Endometrium (tissue), 2 donors: ENCODE data around the gene RTN4RL2.

ENCODE experiments used
- FAIRE-seq: peaks from 2 replicates; lab custom pipeline; 2012; peaks lifted over from hg19 to GRCh38; lab: Jason Lieb, UNC
- donor health status: control.
- donor health status: control.

Gene RTN4RL2

DNA sequence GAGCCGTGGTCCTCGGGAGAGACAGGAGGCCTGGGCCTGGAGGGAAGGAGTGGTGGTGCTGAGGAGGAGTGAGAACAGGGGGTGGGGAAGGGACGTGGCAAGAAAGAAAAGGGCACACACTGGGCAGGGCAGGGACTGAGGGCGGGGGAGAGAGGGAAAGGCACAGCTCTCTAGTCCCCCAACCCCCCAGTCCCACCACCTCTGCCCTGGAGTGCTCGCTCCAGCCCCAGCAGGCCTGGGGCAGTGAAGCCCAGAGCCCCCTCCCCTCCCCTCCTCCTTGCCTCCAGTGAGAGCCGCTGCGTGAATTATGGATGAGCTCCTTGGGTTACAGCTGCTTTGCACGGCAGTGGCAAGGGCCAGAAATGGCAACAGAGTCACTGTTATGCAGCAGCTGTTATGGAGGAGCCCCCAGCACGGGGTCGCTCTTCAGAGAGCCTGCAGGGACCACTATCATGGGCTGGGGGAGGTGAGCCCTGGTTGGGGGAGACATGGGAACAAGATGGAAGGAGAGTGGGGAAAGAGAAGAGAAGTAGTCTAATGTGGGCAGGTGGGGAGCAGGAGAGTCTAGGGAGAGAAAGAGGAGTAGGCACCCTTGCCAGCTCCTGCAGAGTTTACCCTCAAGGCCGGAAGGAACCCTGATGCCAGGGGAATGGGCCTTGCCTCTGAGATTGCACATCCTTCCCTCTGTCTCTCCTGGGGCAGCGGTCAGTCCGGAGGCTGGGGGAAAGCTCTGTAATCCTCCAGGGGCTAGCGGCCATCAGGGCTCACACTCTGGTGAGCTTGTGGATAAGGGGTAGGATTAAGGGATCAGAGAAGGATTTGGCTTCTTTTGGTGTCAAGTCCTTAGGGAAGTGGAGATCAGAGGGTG, 3.6 kb downstream of the RTN4RL2 start:
- FAIRE-seq, result no peak

DNA sequence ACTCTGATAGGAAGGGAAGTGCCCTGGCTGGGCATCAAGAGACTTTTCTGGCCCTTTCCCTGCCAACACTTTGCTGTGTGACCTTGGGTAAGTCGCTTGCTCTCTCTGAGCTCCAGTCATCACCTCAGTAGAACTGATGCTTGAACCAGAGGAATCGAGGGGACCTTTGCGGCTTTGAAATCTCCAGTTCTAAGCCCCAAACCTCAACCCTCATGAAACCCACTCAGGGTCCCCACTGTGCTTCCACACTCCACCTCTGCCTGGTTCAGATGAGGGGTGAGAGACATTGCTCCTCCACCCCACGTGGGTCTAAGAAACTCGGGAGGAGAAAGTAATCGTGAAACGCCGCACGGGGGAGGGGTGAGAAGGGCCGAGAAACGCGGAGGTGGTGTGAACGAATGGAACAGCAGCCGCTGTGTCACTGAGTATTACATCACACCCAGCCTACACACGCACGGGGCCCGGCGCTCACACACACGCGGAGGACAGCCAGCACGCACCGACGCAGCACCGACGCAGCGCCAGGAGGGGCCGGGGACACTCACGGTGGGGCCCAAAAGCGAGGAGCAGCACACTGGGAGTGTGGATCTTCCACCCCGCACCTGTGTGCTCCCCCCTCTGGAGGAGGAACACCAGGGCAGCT, 4.3 kb downstream of the RTN4RL2 start:
- no peak for FAIRE-seq

DNA sequence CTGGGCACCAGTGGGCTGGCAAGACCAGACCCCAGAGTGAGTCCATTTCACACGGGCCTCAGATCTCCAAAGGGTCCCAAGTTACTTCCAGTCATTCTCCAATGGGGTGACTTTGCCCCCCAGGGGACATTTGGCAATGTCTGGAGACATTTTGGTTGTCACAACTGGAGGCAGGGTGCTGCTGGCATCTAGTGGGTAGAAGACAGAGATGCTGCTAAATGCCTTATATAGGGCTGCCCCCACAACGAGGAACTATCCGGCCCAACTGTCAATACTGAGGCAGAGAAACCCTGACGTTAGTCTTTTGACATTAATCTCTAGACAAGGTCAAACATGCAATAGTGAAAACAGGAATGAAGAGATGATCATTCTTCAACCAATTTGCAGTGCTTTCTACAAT, 6.4 kb downstream of the RTN4RL2 start:
- no peak for FAIRE-seq

DNA sequence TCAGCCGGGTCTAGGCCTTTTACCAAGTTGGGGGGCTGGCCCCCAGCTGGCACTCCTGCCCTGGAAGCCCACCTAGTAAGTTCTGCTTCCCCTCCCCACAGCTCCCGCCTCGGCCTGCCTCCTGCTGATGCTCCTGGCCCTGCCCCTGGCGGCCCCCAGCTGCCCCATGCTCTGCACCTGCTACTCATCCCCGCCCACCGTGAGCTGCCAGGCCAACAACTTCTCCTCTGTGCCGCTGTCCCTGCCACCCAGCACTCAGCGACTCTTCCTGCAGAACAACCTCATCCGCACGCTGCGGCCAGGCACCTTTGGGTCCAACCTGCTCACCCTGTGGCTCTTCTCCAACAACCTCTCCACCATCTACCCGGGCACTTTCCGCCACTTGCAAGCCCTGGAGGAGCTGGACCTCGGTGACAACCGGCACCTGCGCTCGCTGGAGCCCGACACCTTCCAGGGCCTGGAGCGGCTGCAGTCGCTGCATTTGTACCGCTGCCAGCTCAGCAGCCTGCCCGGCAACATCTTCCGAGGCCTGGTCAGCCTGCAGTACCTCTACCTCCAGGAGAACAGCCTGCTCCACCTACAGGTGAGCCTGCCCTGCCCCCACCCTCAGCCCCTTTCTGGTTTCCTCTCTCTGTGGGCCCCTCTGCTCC, 7.3 kb downstream of the RTN4RL2 start:
- no peak for FAIRE-seq

DNA sequence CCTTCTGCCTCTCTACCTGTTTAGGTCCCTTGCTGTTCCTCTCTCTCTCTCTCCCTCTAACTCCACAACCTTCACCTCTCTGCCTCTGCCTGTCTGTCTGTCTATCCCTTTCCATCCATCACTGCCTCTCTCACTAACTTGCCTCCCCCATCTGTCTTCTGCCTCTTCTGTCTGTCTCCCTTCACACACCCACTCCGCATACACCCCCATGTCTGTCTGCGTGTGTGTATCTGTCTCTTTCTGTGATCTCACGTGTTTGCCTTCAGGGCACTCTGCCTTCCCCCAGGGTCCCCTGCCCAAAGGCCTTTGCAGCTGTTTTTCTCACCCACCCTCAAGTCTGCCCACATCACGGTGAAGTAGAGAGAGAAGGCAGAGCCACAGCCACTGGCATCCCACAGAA, 7.9 kb downstream of the RTN4RL2 start:
- FAIRE-seq, result no peak

DNA sequence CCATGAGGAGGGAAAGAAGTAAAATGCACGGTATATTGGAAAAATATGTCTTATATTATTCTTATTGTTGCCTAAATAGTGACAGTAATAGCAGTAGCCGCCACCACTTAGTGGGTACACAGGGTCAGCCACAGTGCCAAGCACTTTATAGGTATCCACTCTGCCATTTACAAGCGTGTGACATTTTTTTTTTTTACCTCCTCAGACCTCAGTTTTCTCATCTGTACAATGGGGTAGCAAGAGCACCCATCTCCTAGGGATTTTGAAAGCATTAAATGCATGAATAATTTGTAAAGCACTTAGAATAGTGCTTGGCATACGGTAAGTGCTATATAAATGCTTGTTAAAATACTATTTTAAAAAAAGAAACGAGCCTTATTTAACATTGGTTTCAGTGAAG, 8.9 kb downstream of the RTN4RL2 start:
- no peak for FAIRE-seq

DNA sequence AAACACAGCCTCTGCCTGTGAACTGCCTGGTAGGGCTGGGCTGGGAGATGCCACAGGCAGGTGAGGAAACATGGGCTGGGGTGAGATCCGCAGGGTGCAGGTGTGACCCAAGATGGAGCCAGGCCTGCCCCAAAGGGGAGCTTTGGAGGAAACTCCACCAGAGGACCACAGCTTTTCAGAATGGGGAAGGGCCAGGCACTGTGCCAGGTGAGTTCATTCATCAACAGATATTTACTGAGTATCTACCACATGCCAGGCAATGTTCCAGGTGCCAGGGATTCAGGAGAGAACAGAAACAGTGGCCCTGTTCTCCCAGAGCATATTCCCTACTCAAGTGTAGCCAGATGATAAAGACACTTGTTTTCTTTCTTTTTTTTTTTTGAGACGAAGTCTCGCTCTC, 11.2 kb downstream of the RTN4RL2 start:
- FAIRE-seq, result no peak

DNA sequence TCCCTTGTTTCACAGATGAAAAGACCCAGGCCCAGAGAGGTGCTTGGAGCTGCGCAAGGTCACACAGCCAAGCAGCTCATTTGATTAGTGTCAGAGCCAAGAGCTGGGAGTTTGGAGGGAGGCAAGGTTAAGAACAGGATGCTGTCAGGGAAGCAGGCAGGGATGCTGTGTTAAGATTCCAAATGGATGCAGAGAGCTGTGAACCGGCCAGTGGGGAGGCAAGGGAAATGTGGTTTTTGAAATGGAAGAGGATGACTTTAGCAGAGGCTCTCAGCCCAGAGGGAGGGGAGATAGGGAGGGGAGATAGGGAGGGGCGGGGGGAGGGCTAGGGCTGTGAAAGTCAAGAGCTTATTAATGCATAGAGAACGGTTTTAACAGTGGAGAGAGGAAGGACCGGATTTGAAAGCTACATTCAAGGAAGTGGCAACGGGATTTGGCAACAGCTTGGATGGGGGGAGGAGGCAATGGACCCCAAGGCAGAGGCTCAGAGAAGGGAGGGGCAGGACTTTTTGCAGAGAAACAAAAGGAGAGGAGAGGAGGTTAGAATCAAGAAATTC, 13.0 kb downstream of the RTN4RL2 start:
- FAIRE-seq, result no peak

DNA sequence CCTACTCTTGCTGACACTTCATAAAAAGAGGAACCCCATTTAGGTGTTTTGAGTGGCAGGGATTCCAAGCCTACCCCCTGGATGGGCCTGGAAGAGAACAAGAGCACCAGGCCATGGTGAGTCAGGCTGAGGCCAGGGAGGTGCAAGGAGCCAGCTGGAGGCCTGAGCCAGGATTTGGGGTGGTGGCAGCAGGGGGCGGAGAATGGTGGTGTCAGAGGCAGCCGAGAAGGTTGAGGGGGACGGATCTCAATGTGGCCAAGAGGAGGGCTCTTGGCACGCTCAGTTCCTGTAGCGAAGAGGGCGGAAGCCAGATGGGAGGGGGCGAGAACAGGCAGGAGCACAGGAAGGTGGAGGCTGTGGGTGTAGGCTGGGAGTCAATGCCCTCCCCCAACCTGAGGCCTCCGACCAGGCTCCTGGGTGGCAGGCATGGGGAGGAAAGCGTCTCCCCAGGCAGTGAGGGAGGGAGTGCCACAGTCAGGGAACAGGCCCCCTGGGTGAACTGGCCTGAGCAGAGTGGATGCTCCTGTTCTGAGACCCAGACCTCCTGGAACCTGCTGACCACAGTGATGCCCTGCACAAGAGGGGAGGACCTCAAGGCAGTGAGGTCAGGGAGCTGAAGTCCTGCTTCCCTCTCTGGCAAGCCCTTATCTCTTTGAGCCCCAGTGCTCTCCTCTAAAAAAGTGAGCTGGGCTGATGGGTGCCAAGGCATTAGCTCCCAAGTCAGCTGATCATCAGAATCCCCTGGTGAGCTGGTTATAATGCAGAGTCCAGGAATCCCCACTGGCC, 13.9 kb downstream of the RTN4RL2 start:
- FAIRE-seq, result no peak

DNA sequence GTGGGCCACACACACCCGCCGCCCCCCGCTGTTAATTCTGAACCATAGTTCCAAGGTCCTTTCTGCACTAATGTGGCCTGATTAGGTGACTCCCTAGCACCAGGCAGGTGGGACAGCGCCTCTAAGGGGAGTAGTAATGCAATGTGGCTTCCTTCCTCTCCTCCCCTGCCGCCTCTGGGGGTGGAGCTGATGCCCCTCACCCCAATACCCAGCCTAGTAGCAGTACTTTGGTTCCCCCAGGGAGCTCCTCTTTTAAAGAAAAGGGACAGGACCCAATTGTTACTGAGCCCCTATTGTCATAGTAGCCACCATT, 14.4 kb downstream of the RTN4RL2 start:
- FAIRE-seq, result no peak

DNA sequence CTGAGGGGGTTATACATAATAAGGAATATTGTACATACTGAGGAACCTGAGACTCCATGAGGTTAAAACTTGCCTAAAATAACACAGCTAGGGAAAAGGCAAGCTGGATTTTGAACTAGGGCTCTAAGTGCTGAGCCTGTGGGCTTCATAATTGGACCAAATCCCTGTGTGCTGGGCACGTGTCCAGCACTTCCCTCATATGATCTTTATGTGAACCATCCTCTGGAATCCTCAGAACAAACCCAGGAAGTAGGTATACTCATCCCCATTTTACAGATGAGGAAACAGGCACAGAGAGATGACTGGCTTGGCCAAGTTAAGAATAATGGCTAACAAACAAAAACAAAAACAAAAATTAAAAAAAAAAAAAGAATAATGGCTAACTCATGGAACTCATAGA, 14.9 kb downstream of the RTN4RL2 start:
- FAIRE-seq, result no peak

DNA sequence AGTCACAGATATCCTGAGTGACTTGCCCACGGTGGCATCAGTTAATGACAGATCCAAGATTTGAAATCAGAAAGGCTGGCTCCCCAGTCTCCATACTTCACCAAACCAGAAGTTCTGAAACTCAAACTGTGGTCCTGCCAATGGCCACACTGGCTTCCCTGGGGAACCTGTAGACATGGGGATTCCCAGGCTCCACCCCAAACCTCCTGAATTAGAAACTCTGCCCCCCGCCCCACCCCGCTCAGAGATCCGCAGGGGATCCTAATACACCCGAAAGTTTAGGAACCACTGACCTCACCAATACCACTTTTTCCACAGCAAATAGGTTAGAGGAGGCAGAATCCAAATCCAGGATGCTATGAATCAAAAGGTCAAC, 15.3 kb downstream of the RTN4RL2 start:
- FAIRE-seq, result no peak

DNA sequence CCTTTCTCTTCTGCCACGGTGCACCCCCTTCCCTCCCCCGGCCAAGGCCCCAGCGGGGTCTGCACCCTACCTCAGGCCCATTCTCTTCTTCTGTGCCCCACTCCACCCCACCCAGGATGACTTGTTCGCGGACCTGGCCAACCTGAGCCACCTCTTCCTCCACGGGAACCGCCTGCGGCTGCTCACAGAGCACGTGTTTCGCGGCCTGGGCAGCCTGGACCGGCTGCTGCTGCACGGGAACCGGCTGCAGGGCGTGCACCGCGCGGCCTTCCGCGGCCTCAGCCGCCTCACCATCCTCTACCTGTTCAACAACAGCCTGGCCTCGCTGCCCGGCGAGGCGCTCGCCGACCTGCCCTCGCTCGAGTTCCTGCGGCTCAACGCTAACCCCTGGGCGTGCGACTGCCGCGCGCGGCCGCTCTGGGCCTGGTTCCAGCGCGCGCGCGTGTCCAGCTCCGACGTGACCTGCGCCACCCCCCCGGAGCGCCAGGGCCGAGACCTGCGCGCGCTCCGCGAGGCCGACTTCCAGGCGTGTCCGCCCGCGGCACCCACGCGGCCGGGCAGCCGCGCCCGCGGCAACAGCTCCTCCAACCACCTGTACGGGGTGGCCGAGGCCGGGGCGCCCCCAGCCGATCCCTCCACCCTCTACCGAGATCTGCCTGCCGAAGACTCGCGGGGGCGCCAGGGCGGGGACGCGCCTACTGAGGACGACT, 15.9 kb downstream of the RTN4RL2 start:
- FAIRE-seq, result no peak

DNA sequence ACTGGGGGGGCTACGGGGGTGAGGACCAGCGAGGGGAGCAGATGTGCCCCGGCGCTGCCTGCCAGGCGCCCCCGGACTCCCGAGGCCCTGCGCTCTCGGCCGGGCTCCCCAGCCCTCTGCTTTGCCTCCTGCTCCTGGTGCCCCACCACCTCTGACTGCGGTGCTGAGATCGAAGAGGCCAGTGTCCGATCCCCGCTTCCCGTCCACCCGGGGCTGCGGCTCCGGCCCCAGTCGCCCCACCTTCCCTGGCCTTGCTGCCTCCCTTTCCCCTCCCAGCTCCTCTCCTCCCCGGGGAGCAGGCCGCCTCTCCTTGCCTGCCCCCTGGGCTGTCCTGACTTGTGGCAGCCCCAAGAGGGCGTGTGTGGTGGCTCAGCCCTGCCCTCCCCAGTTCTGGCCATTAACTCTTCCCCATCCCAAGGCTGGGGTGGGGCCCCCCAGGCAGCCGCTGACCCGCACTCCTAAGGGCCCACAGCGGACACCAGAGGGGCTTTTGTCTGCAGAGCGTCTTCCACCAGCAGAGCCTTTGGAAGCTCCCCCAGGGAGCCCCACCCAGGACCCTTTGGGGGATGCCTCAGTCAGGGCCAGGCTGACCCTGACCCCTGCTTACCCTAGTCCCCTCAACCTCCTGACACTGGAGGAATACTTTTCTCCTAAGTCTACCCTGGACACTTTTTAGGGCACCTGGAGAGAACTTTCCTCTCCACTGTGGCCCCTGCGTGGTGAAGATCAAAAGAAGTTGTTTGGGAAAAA, 16.6 kb downstream of the RTN4RL2 start:
- no peak for FAIRE-seq

DNA sequence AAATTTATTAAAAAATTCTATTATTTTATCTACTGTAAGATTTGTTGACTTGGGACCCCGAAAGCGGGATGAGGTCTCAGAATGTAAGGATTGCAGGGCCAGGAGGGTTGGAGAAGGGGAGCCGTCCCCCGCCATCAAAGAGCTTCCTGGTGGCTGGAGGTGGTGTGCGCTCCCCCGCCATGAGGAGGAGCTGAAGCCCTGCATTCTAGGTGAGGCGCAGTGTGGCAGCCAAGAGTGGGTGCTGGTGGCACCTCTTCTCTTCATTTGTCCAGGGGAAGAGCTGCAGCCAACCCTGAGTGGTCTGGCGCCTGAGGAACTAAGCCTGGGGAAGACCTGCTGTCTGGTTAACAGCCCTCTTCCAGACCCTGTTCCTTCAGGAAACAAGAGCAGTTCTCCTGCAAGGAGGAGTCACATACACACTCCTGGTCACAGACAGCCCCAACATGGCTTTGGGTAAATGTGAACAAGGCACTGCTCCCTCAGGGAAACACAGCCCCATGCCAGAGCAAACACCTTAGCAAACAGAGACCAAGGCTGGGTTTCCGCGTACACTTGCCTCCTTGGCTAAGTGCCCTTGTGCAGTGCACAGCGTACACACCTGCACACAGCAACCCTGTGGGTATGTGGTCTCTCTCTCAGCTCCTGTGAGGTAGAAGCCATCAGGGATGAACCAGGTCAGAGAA, 17.3 kb downstream of the RTN4RL2 start:
- FAIRE-seq, result no peak

DNA sequence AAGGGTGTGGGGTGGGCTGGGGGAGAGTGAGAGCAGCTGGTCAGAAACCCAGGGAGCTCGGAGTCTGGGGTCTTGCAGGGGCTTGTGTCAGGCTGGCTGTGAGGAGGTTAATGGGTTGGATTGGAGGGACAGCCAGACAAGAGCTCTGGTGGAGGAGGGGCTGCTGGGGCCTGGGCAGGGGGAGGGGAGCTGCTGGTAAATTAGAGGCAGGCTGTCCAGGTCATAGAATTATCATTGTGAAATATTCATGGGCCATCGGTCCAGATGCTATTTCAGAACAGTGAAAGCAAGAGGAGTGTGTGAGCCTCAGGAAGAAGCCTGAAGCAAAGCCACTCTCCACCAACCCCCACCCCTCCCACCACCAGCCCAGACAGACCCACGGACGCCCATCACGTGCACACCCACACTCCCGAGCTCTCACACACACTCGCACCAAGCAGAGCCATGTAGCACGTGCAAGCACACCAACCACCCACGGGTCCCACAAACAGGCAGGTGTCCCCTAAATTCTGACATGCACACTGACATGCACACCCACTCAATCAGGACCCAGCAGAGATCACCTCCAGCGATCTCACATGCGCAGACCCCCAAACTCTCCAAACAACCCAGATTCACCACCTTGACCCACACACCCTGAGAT, 18.8 kb downstream of the RTN4RL2 start:
- no peak for FAIRE-seq

DNA sequence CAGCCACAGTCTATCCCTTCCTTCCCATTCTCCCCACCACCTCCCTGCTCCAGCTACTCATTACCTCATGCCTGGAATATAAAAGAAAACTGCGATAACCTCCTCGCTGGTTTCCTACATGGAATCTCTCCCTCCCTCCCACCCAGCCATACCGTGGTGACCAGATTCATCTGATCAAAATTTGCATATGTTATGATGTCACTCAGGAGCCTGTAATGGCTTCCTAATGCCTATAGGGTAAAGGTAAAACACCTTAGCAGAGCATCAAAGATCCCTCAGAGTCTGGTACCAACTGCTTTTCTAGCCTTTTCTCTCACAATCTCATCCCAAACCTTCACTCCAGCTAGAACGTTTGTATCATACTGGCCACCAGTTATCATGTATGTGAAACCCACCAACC, 19.6 kb downstream of the RTN4RL2 start:
- FAIRE-seq, result no peak

DNA sequence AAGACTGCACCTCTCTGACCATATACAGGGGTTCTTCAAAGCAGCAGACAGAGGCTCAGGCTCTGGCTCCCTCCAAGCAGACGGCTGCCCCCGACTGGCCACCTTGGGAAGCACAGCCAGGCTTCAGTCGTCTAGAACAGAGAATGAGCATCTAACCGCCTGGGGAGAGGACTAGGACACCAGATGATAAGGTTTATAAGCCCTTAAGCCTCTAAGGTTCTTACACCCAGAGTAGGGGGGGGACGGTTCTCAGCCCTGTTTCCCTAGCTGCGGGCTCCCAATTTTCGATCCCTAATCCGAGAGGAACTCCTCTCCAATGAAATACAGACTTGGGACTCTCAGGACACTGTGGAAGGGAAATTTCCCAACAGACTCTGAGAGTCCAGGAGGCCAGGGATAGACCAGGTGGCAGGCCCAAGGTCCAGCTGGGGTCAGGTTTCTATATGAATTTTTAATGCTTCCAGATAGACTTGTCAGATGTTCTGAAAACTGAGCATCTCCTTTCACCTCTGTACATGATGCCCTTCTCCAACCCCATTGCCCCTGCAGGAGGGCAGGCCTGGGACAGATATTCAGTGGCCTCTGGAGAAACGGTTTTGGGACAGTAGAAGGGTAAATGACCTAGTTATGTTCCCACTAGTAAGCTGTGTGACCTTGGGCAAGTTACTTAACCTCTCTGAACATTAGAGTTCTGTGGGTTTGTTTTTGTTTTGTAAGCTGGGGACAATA, 20.2 kb downstream of the RTN4RL2 start:
- FAIRE-seq, result no peak

DNA sequence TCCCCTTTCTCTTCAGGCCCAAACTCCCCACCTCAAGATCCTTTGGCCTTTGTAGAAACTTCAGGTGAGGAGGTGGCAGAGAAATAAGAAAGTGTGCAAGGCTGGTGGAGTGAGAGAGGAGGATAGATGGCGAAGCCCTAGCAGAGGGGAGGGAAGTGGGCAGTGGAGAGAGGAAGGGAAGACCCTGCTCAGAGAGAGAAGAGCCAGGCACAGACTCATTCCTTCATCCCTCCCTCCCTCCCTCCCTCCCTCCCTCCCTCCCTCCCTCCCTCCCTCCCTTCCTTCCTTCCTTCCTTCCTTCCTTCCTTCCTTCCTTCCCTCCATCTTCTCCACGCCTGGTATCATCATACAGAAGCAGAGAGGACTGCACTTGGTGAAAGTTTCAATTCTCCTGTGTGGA, 21.0 kb downstream of the RTN4RL2 start:
- FAIRE-seq, result no peak
